Measurements from ENCODE around the gene APLP1. TPM values are rescaled to one million over a fixed set of nuclear protein-coding genes. Genes with fewer than 3 reads are reported as not detected.

APLP1 gene
- total RNA-seq, 1 experiment from 2014 or later = 2.0 TPM

GRCh38 chr19:35921012-35921411 lies 52.6 kb downstream of the APLP1 start:
- ChIA-PET POLR2A (ENCODE audit: unreplicated experiment) (no interaction called here), CTCF (no interaction called here)
- no peaks in the 10 kb centered on the region for H3K36me3 ChIP-seq (ENCODE audit: low read depth)

GRCh38 chr19:35925501-35925900 lies 57.1 kb downstream of the APLP1 start:
- CTCF ChIA-PET = interaction anchor here (0.6 kb wide), 1 partner anchor 233 kb away, joined by 6 read pairs; no protein-coding TSS in a partner anchor
- DNase-seq = no peak
- intact Hi-C loops (cut with micrococcal nuclease; ENCODE audit: unreplicated experiment) = no loop called here
- TF ChIP-seq EZH2 (IDR thresholded peaks at IDR 0.05; ENCODE audit: low read depth) = no peak
- no peak for TF ChIP-seq CTCF (conservative IDR thresholded peaks at IDR 0.05)
- POLR2A ChIA-PET (ENCODE audit: unreplicated experiment) = no interaction called here
- no peaks in the 10 kb centered on the region for H3K36me3 ChIP-seq (ENCODE audit: low read depth)
- H3K9me3 ChIP-seq (ENCODE audit: insufficient read depth, low read depth) = no peaks in the 10 kb centered on the region
- H3K4me3 ChIP-seq = no peak overlapping the region
- H3K4me1 ChIP-seq (replicated peaks; ENCODE audit: insufficient read depth) = 0 out of 2 replicates have a peak, but pooled peaks cover under 1% of the 10 kb centered on the region
- no peaks in the 10 kb centered on the region for H4K20me1 ChIP-seq (ENCODE audit: insufficient read depth)
- H3K9me2 ChIP-seq (ENCODE audit: insufficient read depth) = no peaks in the 10 kb centered on the region
- no peak overlapping the region for H3K4me2 ChIP-seq
- H3K79me2 ChIP-seq (ENCODE audit: low read depth) = no peaks in the 10 kb centered on the region
- no peak overlapping the region for H3K27ac ChIP-seq
- H2AFZ ChIP-seq = no peak overlapping the region
- H3K27me3 ChIP-seq (ENCODE audit: insufficient read depth, low read depth) = peaks cover 23% of the 10 kb centered on the region
- 0 out of 2 replicates have a peak, but pooled peaks cover 3% of the 10 kb centered on the region for H3F3A ChIP-seq (ENCODE audit: insufficient read depth, low read depth)
- no TSS peak for BruUV-seq (replicated peaks)

More at GRCh38 chr19:35921012-35921411, 52.6 kb downstream of the APLP1 start:
- Histone ChIP-seq H3K27ac (no peak overlapping the region), H3K4me2 (no peak overlapping the region), H3K4me1 (replicated peaks; ENCODE audit: insufficient read depth) (no peaks in the 10 kb centered on the region), H2AFZ (no peak overlapping the region), H3F3A (ENCODE audit: insufficient read depth, low read depth) (0 out of 2 replicates have a peak, but pooled peaks cover 3% of the 10 kb centered on the region), H3K4me3 (no peak overlapping the region), H3K27me3 (ENCODE audit: insufficient read depth, low read depth) (peaks cover 27% of the 10 kb centered on the region), H4K20me1 (ENCODE audit: insufficient read depth) (no peaks in the 10 kb centered on the region), H3K9me2 (ENCODE audit: insufficient read depth) (no peaks in the 10 kb centered on the region), H3K79me2 (ENCODE audit: low read depth) (no peaks in the 10 kb centered on the region), H3K9me3 (ENCODE audit: insufficient read depth, low read depth) (no peaks in the 10 kb centered on the region)
- BruUV-seq (replicated peaks) = no TSS peak
- DNase-seq = no peak
- TF ChIP-seq CTCF (conservative IDR thresholded peaks at IDR 0.05) (no peak), EZH2 (IDR thresholded peaks at IDR 0.05; ENCODE audit: low read depth) (no peak)
- intact Hi-C loops (cut with micrococcal nuclease; ENCODE audit: unreplicated experiment) = no loop called here

GRCh38 chr19:35928507-35928906 lies 60.1 kb downstream of the APLP1 start:
- no peaks in the 10 kb centered on the region for H3K79me2 ChIP-seq (ENCODE audit: low read depth)
- H4K20me1 ChIP-seq (ENCODE audit: insufficient read depth) = no peaks in the 10 kb centered on the region
- no peaks in the 10 kb centered on the region for H3K9me3 ChIP-seq (ENCODE audit: insufficient read depth, low read depth)
- peaks cover 23% of the 10 kb centered on the region for H3K27me3 ChIP-seq (ENCODE audit: insufficient read depth, low read depth)
- H3K36me3 ChIP-seq (ENCODE audit: low read depth) = no peaks in the 10 kb centered on the region
- peaks cover 9% of the 10 kb centered on the region; the same call in 1 of the 2 replicates for H3F3A ChIP-seq (ENCODE audit: insufficient read depth, low read depth)
- intact Hi-C loops (cut with micrococcal nuclease; ENCODE audit: unreplicated experiment) = no loop called here
- BruUV-seq (replicated peaks) = no TSS peak
- H3K9me2 ChIP-seq (ENCODE audit: insufficient read depth) = no peaks in the 10 kb centered on the region
- DNase-seq = no peak
- H3K4me2 ChIP-seq = no peak overlapping the region
- TF ChIP-seq EZH2 (IDR thresholded peaks at IDR 0.05; ENCODE audit: low read depth) (no peak), CTCF (conservative IDR thresholded peaks at IDR 0.05) (no peak)
- CTCF ChIA-PET = no interaction called here
- no peak overlapping the region for H3K4me3 ChIP-seq
- no peak overlapping the region for H3K27ac ChIP-seq
- POLR2A ChIA-PET (ENCODE audit: unreplicated experiment) = no interaction called here
- H2AFZ ChIP-seq = no peak overlapping the region
- H3K4me1 ChIP-seq (replicated peaks; ENCODE audit: insufficient read depth) = peaks cover 7% of the 10 kb centered on the region; the same call in 1 of the 2 replicates

Other genes starting within 250 kb of the APLP1 start
- 110 and 153 TPM in 2 replicates for gene RBM42, start 239.5 kb upstream of the APLP1 start, total RNA-seq (2021)
- gene ETV2, start 226.8 kb upstream of the APLP1 start, total RNA-seq (2021) = 1.8 and 2.1 TPM in 2 replicates
- gene COX6B1, start 220.3 kb upstream of the APLP1 start, total RNA-seq (2021) = 441 and 489 TPM in 2 replicates
- 0.65 and 1.6 TPM in 2 replicates for gene UPK1A, start 202.1 kb upstream of the APLP1 start, total RNA-seq (2021)
- gene ZBTB32, start 164.0 kb upstream of the APLP1 start, total RNA-seq (2021) = not detected in 2 replicates
- gene KMT2B, start 150.6 kb upstream of the APLP1 start, total RNA-seq (2021) = 32.2 and 44.2 TPM in 2 replicates
- 8.6 and 9.7 TPM in 2 replicates for gene IGFLR1, start 126.1 kb upstream of the APLP1 start, total RNA-seq (2021)
- 13.9 and 14.3 TPM in 2 replicates for gene U2AF1L4, start 123.2 kb upstream of the APLP1 start, total RNA-seq (2021)
- gene PSENEN, start 122.9 kb upstream of the APLP1 start, total RNA-seq (2021) = 106 and 130 TPM in 2 replicates
- gene LIN37, start 120.0 kb upstream of the APLP1 start, total RNA-seq (2021) = 9.4 and 17.0 TPM in 2 replicates
- gene HSPB6, start 111.5 kb upstream of the APLP1 start, total RNA-seq (2021) = 2.5 and 2.7 TPM in 2 replicates
- gene PROSER3, start 110.4 kb upstream of the APLP1 start, total RNA-seq (2021) = 38.0 and 52.2 TPM in 2 replicates
- 17.4 and 21.3 TPM in 2 replicates for gene ARHGAP33, start 93.0 kb upstream of the APLP1 start, total RNA-seq (2021)
- gene PRODH2, start 55.7 kb upstream of the APLP1 start, total RNA-seq (2021) = not detected in 2 replicates
- gene NPHS1, start 16.1 kb upstream of the APLP1 start, total RNA-seq (2021) = not detected in 2 replicates
- not detected in 2 replicates for gene KIRREL2, start 11.7 kb upstream of the APLP1 start, total RNA-seq (2021)
- gene NFKBID, start 32.0 kb downstream of the APLP1 start, total RNA-seq (2021) = 15.7 and 27.5 TPM in 2 replicates
- 1.8 and 2.6 TPM in 2 replicates for gene HCST, start 34.0 kb downstream of the APLP1 start, total RNA-seq (2021)
- gene TYROBP, start 39.7 kb downstream of the APLP1 start, total RNA-seq (2021) = not detected in 2 replicates
- gene LRFN3, start 67.8 kb downstream of the APLP1 start, total RNA-seq (2021) = 10.5 and 14.7 TPM in 2 replicates
- gene SDHAF1, start 126.6 kb downstream of the APLP1 start, total RNA-seq (2021) = 16.9 and 22.4 TPM in 2 replicates
- gene SYNE4, start 140.2 kb downstream of the APLP1 start, total RNA-seq (2021) = 36.6 and 39.5 TPM in 2 replicates
- gene ALKBH6, start 145.6 kb downstream of the APLP1 start, total RNA-seq (2021) = 48.2 and 55.1 TPM in 2 replicates
- 4.2 and 5.0 TPM in 2 replicates for gene CLIP3, start 164.3 kb downstream of the APLP1 start, total RNA-seq (2021)
- 5.2 and 6.2 TPM in 2 replicates for gene THAP8, start 185.7 kb downstream of the APLP1 start, total RNA-seq (2021)
- 14.0 and 17.0 TPM in 2 replicates for gene WDR62, start 186.3 kb downstream of the APLP1 start, total RNA-seq (2021)
- not detected in 2 replicates for gene OVOL3, start 242.6 kb downstream of the APLP1 start, total RNA-seq (2021)
- gene POLR2I, start 246.3 kb downstream of the APLP1 start, total RNA-seq (2021) = 92.2 and 131 TPM in 2 replicates
- gene TBCB, start 246.9 kb downstream of the APLP1 start, total RNA-seq (2021) = 126 and 150 TPM in 2 replicates